ENCODE data around the gene TAB2. TPM values are rescaled to one million over a fixed set of nuclear protein-coding genes. Genes with fewer than 3 reads are reported as not detected.

Gene TAB2
- total RNA-seq, 6 experiments from 2014 or later, result 37.8 to 50.6 (median 44.5) TPM

GRCh38 chr6:149379977-149380376 is 62.5 kb downstream of the TAB2 start:
- H3K27ac Mint-ChIP-seq, result no peak overlapping the region
- no peak for TF ChIP-seq CTCF (IDR thresholded peaks at IDR 0.05)
- DNase-seq, result no peak

GRCh38 chr6:149380523-149380922 is 63.0 kb downstream of the TAB2 start:
- peaks cover 54% of the 10 kb centered on the region for H3K36me3 Mint-ChIP-seq (ENCODE audit: low read depth)
- no peaks in the 10 kb centered on the region for H3K27me3 Mint-ChIP-seq (ENCODE audit: insufficient read depth)
- H3K4me1 Mint-ChIP-seq (ENCODE audit: low read depth), result peaks cover 11% of the 10 kb centered on the region; the same call in 1 of the 2 replicates
- no peak for DNase-seq
- TF ChIP-seq CTCF (IDR thresholded peaks at IDR 0.05), result no peak
- H3K9me3 Mint-ChIP-seq, result no peaks in the 10 kb centered on the region
- H3K4me3 Mint-ChIP-seq, result no peak overlapping the region
- no peak overlapping the region for H3K27ac Mint-ChIP-seq

More at GRCh38 chr6:149379977-149380376, 62.5 kb downstream of the TAB2 start:
- Mint-ChIP-seq H3K4me3 (no peak overlapping the region), H3K36me3 (ENCODE audit: low read depth) (peaks cover 57% of the 10 kb centered on the region), H3K9me3 (no peaks in the 10 kb centered on the region), H3K27me3 (ENCODE audit: insufficient read depth) (no peaks in the 10 kb centered on the region), H3K4me1 (ENCODE audit: low read depth) (peaks cover 15% of the 10 kb centered on the region; the same call in 1 of the 2 replicates)

GRCh38 chr6:149383371-149383770 is 65.9 kb downstream of the TAB2 start:
- Mint-ChIP-seq H3K4me3 (no peak overlapping the region), H3K27ac (no peak overlapping the region), H3K36me3 (ENCODE audit: low read depth) (peaks cover 66% of the 10 kb centered on the region), H3K27me3 (ENCODE audit: insufficient read depth) (no peaks in the 10 kb centered on the region), H3K9me3 (peaks cover 15% of the 10 kb centered on the region), H3K4me1 (ENCODE audit: low read depth) (peaks cover 9% of the 10 kb centered on the region; the same call in 1 of the 2 replicates)
- DNase-seq, result no peak
- no peak for TF ChIP-seq CTCF (IDR thresholded peaks at IDR 0.05)

GRCh38 chr6:149384464-149384863 is 67.0 kb downstream of the TAB2 start:
- peaks cover 11% of the 10 kb centered on the region for H3K4me1 Mint-ChIP-seq (ENCODE audit: low read depth)
- peaks cover 15% of the 10 kb centered on the region for H3K9me3 Mint-ChIP-seq
- H3K27me3 Mint-ChIP-seq (ENCODE audit: insufficient read depth), result no peaks in the 10 kb centered on the region
- TF ChIP-seq CTCF (IDR thresholded peaks at IDR 0.05), result no peak
- no peak for DNase-seq
- no peak overlapping the region for H3K4me3 Mint-ChIP-seq
- peaks cover 55% of the 10 kb centered on the region for H3K36me3 Mint-ChIP-seq (ENCODE audit: low read depth)
- no peak overlapping the region for H3K27ac Mint-ChIP-seq

GRCh38 chr6:149385998-149386646 is 68.6 kb downstream of the TAB2 start:
- H3K9me3 Mint-ChIP-seq, result peaks cover 15% of the 10 kb centered on the region
- no peak overlapping the region for H3K4me3 Mint-ChIP-seq
- peaks cover 27% of the 10 kb centered on the region for H3K4me1 Mint-ChIP-seq (ENCODE audit: low read depth)
- TF ChIP-seq CTCF (IDR thresholded peaks at IDR 0.05), result no peak
- no peaks in the 10 kb centered on the region for H3K27me3 Mint-ChIP-seq (ENCODE audit: insufficient read depth)
- H3K36me3 Mint-ChIP-seq (ENCODE audit: low read depth), result peaks cover 61% of the 10 kb centered on the region
- no peak for DNase-seq
- no peak overlapping the region for H3K27ac Mint-ChIP-seq
